ENCODE results near the gene IBTK.
"Not testable (repeated sequence)": the region's sequence is repeated elsewhere in the genome, so short reads cannot be mapped to it uniquely, and the experiment has no call there.

Gene IBTK

DNA sequence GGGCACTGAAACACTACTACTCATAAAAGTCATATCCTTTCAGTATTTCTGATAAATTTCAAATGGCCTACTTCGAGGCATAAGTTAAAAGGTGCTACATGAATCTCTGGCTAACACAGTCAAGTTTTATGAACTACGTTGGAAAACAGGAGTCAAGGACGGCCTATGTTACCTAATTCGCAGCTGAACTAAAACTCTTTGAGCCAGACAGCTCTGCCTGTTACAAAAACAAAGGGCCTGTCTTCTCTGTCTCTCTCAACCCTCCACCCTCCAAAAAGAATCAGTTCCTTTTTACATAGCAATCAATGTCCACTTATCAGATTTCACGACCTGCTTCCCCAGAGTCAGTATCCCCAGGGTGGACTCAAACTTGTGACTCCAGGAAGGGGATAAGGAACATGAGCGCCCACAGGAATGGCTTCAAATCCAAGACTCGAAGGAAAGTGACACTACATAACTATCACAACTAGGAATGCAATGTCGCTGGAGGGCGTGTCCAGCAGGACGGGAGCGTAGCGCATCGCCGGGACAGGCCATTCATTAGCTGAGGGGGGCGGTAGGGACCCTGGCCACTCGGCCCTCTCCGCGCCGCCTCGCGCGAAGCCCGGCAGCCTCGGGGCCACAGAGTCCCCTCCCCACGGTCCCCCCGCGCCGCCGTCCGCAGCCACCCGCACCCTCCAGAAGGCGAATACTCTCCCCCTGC, 591 bp downstream of the IBTK start:
- DNase-seq (ENCODE audit: low read depth in 2 of 2), result no peak

DNA sequence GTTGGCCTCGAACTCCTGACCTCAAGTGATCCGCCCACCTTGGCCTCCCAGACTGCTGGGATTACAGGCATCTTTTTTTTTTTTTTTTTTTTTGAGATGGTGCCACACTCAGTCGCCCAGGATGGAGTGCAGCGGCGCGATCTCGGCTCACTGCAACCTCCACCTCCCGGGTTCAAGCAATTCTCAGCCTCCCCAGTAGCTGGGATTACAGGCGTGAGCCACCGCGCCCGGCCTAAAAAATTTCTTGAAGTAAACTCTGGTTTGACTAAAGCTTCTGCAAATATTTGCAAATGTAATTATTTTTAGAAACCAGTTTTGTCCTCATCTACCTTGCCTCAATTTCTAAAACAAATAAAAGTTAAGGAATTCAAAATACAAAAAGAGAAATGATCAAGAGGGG, 1.2 kb downstream of the IBTK start:
- DNase-seq (ENCODE audit: low read depth in 2 of 2), result no peak

DNA sequence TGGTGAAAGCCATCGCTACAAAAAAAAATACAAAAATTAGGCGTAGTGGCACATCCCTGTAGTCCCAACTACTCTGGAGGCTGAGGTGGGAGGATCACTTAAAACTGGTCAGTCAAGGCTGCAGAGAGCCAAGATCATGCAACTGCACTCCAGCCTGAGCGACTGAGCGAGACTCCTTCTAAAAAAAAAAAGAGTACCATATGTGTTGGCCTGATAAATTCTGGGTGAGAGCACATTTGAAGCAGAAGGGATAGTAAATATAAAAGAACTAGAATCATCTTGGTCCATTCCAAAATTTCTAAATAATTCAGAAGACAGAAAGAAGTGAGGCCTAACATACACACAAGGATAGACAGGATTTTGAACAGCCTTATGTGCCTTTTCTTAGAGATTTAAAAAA, 2.2 kb downstream of the IBTK start:
- DNase-seq (ENCODE audit: low read depth in 2 of 2), result no peak

DNA sequence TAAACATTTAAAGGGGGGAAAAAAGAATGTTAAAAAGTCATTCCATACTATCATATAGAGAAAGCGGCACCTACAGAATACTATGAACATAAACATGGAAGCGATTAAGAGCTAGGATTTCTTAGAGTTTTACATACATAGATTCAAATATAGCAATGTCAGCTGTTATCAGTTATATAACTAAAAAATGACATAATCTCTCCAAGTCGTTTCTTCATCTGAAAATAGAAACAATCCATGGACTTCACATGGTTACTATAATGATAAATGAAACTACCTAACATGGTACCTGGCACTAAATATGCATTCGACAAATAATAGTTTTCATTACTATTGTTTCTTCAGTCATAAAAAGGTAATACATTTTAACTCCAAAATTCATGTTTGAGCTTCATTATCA, 3.7 kb downstream of the IBTK start:
- no peak for DNase-seq (ENCODE audit: low read depth in 2 of 2)

DNA sequence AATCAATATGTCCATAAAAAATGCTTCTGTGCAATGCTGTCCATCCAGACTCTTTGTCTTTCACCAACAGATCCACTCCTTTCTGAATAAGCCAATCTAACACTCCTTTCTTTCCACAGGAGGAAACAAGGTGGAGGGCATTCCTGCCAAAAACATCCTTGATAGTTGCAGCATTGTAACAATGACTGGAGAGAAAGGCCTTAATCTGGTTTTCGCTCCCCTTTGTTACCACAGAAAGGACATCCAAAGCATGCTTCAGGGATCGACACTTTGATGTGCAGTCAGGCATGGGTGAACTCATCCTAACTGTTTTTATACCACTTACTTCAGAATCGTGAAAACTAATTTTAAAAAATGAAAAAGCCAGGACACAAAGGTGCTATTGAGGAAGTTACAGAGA, 7.4 kb downstream of the IBTK start:
- DNase-seq (ENCODE audit: low read depth in 2 of 2), result no peak

DNA sequence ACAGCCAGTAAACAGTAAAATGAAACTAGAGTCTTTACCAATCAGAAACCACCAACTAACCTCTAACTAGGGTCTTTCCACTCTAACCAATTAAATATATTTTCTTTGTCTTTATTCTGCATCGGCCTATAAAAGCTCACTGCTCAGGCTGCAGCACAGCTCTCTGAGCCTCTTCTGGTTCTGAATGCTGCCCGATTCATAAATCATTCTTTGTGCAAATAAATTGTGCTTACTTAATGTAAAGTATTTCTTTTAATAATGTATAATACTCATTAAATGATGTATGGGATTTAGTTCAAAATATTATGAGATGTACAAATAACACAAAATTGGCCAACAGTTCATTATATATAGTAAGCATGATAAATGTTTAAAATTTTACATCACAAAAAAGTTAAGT, 7.9 kb downstream of the IBTK start:
- DNase-seq (ENCODE audit: low read depth in 2 of 2), result no peak

DNA sequence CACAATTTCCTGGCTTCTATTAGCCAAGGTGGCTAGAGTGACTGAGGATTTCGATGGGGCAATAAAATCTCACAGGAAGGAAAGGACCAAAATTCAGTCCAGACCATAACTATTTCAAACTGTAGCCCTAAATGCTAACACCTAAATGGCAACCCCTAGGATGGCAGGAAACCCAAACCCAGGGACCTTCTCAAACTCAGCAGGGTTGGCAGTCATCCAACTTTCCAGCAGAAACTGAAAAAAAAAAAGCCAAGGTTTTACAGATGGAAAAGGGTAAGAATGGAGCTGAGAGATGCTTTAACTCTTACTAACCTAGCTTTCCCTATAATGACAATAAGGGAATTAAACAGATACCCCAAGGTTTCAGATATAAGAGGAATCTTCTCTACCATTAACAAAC, 10.5 kb downstream of the IBTK start:
- DNase-seq (ENCODE audit: low read depth in 2 of 2), result no peak

DNA sequence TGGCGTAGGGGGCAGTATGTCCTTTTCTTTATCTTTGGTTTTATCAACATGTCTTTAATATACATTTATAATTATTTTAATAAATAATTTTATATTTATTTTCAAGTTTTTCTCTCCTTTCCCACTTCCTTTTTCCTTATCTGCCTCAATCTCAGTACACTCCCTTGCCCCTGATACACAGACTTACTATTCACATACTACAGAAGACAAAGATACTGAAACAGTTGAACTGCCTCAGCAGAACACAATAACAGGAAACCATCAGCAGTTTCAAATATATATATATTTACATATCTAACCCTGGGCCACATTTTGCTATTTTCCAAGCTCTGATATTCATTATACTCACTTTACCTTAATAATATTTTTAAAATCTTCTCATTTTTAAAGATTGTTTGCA, 19.8 kb downstream of the IBTK start:
- DNase-seq (ENCODE audit: low read depth in 2 of 2), result no peak

DNA sequence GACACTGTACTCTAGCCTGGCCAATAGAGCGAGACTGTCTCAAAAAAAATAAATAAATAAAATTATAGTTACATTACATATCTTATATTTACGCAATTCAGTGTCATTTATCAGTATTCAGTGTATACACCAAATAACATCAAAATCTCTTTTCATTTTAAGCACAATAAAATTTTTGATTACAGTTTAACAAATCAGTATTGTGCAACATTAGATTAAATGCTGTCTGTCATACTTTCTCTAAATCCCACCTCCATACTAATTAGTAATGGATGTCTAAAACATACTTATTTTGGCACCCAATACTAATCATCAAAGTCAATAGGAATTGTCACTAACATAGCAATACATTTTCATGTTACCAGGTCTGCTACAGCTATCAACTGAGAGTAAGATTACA, 27.4 kb downstream of the IBTK start:
- DNase-seq (ENCODE audit: low read depth in 2 of 2), result no peak

DNA sequence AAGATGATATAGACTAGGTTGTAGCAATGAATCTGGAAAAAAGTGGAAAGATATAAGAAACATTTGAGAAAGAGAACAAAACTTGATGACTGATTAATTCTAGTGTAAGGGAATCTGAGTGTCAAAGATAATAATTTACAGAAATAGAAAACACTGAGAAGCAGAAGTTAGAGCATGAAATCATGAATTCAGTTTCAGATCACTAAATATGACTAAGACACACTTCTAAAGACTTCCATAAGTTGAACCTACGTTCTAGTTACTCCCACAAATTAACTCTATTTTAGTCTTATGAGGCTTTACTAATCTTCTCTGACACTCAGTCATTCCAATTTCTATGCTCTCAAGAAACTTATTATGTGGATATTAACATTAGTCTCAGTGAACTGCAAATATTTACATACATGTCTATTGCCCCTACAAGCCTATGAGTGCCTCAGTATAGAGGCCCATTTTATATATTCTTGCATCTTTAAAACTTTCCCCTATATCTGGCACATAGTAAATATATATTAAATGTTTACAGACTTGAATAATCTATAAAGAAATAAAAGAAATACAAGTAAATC, 30.4 kb downstream of the IBTK start:
- DNase-seq (ENCODE audit: low read depth in 2 of 2), result no peak

DNA sequence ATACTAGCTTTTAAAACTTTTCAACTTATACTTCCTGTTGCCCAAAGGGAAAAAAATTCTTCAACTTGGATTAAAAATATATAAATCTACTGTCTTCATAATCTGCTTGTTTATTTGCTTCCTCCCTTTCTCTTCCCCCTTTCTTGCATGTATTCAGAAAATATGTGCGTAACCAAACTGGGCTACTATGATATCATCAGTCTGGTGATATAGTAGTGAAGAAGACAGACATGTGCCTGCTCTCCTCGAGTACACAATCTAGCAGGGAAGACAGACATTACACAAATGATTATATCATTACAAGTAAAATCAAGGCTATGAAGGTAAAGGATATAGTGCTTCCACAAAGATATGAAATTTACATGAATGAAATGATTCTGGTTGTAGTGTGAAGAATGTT, 31.0 kb downstream of the IBTK start:
- no peak for DNase-seq (ENCODE audit: low read depth in 2 of 2)

DNA sequence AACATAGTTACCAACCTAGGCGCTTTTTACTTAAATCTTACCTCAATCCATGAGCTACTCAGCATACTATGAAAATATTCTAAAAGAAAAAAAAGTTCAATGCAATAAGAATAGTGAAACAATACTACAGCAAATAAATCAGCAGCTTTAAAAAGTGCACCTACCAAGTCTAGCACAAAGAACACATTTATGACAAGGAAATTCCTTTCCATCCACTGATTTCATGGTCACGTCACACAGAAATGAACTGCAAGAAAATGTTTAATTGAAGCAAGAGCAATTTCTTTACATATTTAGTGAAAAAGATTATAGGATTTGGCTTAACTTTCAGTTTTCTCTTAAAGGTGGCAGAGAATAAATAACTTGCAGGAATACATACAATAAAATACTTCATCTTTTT, 36.2 kb downstream of the IBTK start:
- DNase-seq (ENCODE audit: low read depth in 2 of 2), result no peak

DNA sequence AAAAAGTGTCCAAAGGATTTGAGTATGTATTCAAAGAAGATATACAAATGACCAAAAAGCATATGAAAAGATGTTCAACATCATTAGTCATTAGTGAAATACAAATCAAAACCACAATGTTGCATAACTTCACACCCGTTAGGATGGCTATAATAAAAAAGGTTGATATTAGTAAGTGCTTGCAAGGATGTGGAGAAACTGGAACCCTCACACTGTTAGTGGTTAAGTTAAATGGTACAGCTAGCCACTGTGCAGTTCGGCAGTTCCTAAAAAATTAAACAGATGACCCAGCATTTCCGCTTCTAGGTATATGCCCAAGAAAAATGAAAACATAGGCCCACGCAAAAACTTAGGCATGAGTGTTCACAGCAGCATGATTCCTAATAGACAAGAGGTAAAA, 38.6 kb downstream of the IBTK start:
- DNase-seq (ENCODE audit: low read depth in 2 of 2), result no peak

DNA sequence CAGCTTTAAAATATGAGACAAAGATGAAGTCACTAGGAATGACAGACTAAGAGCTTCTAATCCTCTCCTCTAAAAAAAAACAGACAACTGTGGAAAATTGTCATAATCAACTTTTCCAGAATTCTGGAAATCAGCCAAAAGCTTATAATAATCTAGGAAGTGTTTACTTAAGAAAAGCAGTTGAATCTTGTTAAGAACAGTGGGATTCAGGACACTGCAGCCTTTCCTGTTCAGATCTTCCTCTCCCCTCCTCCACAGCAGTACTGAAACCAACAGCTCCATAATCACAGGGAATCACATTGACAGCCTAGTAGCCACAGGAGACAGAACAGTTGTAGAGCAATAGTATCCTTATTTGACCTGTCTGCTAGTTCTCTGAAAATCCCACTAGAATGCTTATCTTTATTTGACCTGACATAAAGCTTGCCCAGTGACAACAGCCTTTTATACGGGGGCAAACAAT, 41.6 kb downstream of the IBTK start:
- no peak for DNase-seq (ENCODE audit: low read depth in 2 of 2)

DNA sequence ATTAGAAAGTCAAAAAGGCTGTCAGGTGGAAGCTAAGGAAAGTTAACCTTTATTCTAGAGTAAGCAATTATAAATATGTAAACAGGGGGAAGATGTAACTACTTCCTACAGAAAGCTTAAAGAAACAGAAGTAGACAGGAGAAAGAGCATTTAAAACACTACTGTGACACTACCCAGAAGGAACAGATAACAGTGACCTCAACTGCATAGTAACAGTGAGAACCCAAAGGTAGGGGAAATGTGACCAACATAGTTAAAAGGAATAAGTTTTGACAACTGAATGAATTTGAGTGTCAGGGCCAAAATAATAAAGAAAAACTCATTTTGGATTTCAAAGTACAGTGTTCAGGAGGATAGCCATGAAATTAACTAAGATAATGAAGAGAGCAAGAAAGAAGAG, 43.5 kb downstream of the IBTK start:
- DNase-seq (ENCODE audit: low read depth in 2 of 2), result no peak

DNA sequence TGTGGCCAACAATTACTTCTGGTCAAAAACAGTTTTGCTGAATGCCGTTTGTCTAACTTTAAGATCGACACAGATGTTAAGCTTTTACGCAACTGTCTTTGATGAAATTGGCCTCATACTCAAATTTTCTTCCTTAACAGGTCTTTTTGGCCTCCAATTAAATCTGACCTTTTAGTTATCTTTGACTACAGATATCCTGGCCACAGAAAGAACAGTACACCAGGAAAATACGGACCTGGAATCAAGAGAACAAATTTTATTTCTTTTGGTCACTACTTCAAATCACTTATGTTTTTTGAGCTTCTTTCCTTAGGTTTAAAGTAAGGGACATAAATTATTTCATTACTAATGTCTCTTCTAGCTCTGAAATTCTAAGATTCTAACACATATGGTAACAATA, 49.8 kb downstream of the IBTK start:
- DNase-seq (ENCODE audit: low read depth in 2 of 2), result no peak

DNA sequence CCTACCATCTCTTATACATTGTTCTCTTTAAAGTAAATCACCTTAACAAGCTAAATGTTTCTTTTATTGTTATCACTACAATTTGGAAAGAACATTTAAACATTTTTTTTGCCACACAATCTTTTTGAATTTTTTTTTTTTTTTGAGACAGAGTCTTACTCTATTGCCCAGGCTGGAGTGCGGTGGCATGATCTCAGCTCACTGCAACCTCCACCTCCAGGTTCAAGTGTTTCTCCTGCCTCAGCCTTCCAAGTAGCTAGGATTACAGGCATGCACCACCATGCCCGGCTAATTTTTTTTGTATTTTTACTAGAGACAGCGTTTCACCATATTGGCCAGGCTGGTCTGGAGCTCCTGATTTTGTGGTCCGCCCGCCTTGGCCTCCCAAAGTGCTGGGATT, 50.3 kb downstream of the IBTK start:
- not testable (repeated sequence) for DNase-seq (ENCODE audit: low read depth in 2 of 2)

DNA sequence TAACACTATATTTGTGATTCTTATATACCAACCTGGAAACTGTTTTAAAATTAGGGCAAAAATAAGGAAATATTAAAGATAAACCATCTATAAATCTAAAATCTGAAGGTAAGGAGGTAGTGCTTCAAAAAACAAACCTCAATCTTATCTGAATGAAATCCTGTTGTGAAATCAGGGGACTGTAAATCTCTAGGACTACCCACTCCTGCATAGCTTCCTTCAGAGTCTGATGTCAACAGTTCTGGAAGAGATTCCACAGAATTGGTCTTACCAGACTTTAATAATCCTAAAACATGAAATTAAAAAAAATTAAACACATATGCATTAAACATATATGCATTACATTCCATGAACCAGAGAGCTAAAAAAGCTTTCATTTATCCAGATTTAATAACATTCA, 51.4 kb downstream of the IBTK start:
- DNase-seq (ENCODE audit: low read depth in 2 of 2), result no peak

DNA sequence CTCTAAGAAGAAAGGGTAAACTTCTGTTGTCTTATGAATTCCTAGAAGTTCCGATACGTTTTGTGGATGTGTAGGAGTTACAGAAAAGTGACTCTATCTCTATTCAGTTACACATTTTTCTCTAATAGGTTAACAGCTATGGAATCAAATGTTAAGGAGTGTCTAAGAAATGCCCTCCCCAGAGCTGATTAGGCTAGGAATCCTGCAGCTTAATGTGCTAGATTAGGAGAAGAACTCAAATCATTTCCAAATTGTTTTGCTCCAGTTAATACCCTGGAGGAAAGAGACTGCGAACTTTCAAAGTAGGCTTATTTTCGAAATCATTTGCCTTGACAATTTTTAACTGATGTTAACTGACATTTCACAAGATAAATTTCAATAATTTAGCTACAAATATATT, 51.9 kb downstream of the IBTK start:
- no peak for DNase-seq (ENCODE audit: low read depth in 2 of 2)

DNA sequence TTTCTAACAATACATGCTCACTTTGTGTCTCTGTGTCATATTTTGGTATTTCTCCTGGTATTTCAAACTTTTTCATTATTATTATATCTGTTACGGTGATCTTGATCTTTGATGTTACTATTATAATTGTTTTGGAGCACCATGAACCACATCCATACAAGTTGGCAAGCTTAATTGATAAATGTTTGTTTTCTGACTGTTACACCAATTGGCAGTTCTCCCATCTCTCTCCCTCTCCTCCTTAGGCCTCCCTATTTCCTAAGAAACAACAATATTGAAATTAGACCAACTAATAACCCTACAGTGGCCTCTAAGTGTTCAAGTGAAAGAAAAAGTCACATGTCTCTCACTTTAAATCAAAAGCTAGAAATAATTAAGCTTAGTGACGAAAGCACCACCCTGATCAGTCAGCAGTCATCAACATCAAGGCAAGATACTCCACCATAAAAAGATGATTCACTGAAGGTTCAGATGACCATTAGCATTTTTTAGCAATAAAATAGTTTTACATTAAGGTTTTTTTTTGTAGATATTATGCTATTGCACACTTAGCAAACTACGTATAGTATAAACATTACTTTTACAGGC, 61.5 kb downstream of the IBTK start:
- no peak for DNase-seq (ENCODE audit: low read depth in 2 of 2)

DNA sequence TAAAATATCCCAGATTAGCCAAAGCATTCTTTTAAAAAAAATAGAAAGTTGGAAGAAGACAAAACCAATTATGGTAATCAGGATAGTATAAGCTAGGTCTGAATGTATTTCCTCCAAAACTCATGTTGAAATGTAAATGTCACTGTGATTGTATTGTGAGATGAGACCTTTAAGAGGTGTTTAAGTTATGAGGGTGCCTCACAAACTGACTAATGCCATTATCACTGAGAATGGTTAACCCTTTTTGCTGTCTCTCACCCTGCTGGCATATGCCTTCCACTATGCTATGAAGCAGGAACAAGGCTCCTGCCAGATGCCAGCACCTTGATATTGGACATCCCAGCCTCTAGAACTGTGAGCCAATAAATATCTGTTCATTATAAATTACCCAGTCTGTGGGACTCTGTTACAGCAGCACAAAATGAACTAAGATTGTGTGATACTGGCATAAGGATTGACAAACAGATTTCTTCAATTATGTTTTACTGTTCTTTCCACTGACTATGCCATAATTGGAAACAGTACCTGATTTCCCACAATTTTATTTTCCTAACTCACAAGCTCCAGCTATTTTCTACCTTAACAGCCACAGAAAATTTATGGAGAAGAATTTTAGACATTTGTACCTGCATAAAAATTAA, 63.8 kb downstream of the IBTK start:
- DNase-seq (ENCODE audit: low read depth in 2 of 2), result no peak

DNA sequence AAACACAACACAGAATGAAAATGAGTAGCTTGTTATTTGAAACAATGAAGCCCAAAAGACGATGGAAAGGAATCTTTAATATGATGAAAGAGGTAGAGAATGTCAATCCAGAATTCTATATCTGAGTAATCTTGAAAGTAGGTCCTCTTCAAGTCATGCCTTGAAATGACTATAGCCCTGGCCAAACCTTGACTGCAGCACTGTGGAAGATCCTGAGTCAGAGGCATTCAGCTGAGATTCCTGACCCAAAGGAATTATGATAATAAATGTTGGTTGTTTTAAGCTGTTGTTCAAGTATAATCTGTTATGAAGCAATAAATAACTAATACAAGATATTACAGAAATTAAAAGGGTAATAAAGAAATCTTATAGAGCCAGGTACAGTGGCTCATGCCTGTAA, 64.8 kb downstream of the IBTK start:
- DNase-seq (ENCODE audit: low read depth in 2 of 2), result no peak

DNA sequence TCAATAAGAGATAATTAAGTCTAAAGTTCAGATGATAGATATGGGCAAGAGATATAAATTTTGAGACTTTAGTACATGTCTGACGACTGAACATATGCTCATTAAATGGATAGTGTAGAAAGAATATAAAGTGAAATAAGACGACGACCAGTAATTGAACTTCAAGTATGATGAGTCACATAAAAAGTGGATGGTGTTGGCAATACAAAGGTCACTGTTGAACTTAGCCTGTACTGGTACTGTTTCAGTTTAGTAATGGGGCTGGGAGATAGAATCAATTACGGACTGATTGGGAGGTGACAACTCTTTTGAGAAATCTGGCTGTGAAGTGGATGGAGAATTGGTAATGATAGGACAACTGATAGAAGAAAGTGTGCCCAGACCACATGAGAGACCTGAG, 68.1 kb downstream of the IBTK start:
- DNase-seq (ENCODE audit: low read depth in 2 of 2), result no peak
